Hypothalamus (tissue), 51 donors: ENCODE data around the gene SP5.
"Not testable (repeated sequence)": the region's sequence is repeated elsewhere in the genome, so short reads cannot be mapped to it uniquely, and the experiment has no call there.

Experiments
- DNase-seq, 51 donors: peaks; one replicate each; lab custom pipeline; 2025; lab: John Stamatoyannopoulos, UW

Gene SP5

GRCh38 chr2:170737406-170737805, 22.3 kb downstream of the SP5 start:
- no peak for DNase-seq

GRCh38 chr2:170737821-170738220, 22.7 kb downstream of the SP5 start:
- no peak for DNase-seq

GRCh38 chr2:170739048-170739447, 23.9 kb downstream of the SP5 start:
- DNase-seq, result no peak

- DNase-seq, result no peak
These were observed 24.4 kb downstream of the SP5 start for GRCh38 chr2:170739507-170740046.

- DNase-seq, result no peak
These were observed 25.5 kb downstream of the SP5 start for GRCh38 chr2:170740660-170741059.

- DNase-seq, result no peak
These were observed 26.9 kb downstream of the SP5 start for GRCh38 chr2:170742000-170742399.

- no peak for DNase-seq
These were observed 27.9 kb downstream of the SP5 start for GRCh38 chr2:170742896-170743529.

GRCh38 chr2:170743530-170744239, 28.5 kb downstream of the SP5 start:
- DNase-seq, result no peak

GRCh38 chr2:170744248-170745002, 29.3 kb downstream of the SP5 start:
- DNase-seq, result no peak

GRCh38 chr2:170745305-170745704, 30.2 kb downstream of the SP5 start:
- DNase-seq, result no peak

GRCh38 chr2:170747921-170748320, 32.8 kb downstream of the SP5 start:
- DNase-seq, result no peak

GRCh38 chr2:170751555-170751954, 36.4 kb downstream of the SP5 start:
- DNase-seq, result not testable (repeated sequence)

GRCh38 chr2:170761572-170761971, 46.4 kb downstream of the SP5 start:
- DNase-seq, result no peak

- no peak for DNase-seq
These were observed 47.6 kb downstream of the SP5 start for GRCh38 chr2:170762760-170763159.

- no peak for DNase-seq
These were observed 48.1 kb downstream of the SP5 start for GRCh38 chr2:170763232-170763631.

- DNase-seq, result no peak
These were observed 49.7 kb downstream of the SP5 start for GRCh38 chr2:170764880-170765261.

GRCh38 chr2:170766693-170767092, 51.6 kb downstream of the SP5 start:
- DNase-seq, result no peak
